SK-N-MC (cell line): ENCODE measurements around the gene FASTK.

Source experiments
- DNase-seq: peaks from one replicate; pipeline ENCODE4 v3.0.0-alpha.2; 2011; ENCODE audit warnings: low read depth, low spot score
- H3K27ac ChIP-seq: fragments of 200-600 bp; sonication (generic); 2 replicates; pipeline ENCODE4 v1.5.1; 2016; ENCODE audit warnings: mixed run types
- H3K36me3 ChIP-seq: fragments of 200-600 bp; sonication (generic); 2 replicates; pipeline ENCODE4 v1.6.1; 2017; ENCODE audit warnings: antibody characterized with exemption, low read length, mixed read lengths; ENCODE audit not compliant: insufficient read depth
- H3K4me3 ChIP-seq: fragments of 200-600 bp; sonication (generic); 2 replicates; pipeline ENCODE4 v1.5.1; 2016
- H3K9ac ChIP-seq: fragments of 200-600 bp; sonication (generic); 2 replicates; pipeline ENCODE4 v1.8.0; 2017; ENCODE audit warnings: mixed run types, mixed read lengths; ENCODE audit not compliant: insufficient read length
- H3K9me3 ChIP-seq: fragments of 200-600 bp; sonication (generic); 2 replicates; pipeline ENCODE4 v1.6.1; 2017; ENCODE audit warnings: low read depth, mild to moderate bottlenecking, antibody characterized with exemption, low read length, moderate library complexity, mixed read lengths
- EZH2 ChIP-seq: fragments of 200-600 bp; sonication (generic); IDR thresholded peaks from one replicate; pipeline ENCODE4 v1.6.1; 2017; ENCODE audit warnings: antibody characterized with exemption
- FOXP2 ChIP-seq: optimal IDR thresholded peaks from 2 replicates; pipeline ENCODE3; 2011; ENCODE audit warnings: mild to moderate bottlenecking, moderate library complexity; ENCODE audit not compliant: insufficient read depth; ENCODE audit errors: extremely low read length, control extremely low read depth
- POLR2AphosphoS5 ChIP-seq: IDR thresholded peaks from 2 replicates; pipeline ENCODE4 v1.6.1; 2012; ENCODE audit warnings: mild to moderate bottlenecking, low read depth, low read length, borderline replicate concordance

The FASTK gene

DNA sequence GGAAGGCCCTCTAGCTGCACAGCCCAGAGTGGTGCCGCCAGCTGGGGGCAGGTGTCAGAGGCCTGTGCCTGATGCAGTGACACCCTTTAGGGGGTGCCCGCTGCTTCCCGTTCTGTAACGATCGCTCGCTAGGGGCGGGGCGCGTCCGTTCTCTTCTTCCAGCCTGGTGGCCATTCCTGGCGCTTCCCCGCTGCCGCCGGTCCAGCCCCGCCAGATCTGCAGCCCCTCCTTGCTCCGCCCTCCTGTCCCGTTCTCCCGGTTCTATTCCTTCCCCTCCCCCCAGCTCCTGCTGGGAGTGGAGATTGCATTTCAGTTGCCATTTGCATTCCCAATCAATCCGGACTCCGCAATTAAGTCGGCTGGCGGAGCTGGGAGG, 44.8 kb upstream of the FASTK start:
- TF ChIP-seq POLR2AphosphoS5 (no peak), FOXP2 (no peak), EZH2 (no peak)
- no peak overlapping the region for H3K9ac ChIP-seq
- no peak overlapping the region for H3K4me3 ChIP-seq
- DNase-seq = no peak
- H3K9me3 ChIP-seq = no peaks in the 10 kb centered on the region
- H3K36me3 ChIP-seq = peaks cover 29% of the 10 kb centered on the region; the same call in 1 of the 2 replicates
- H3K27ac ChIP-seq = no peak overlapping the region

DNA sequence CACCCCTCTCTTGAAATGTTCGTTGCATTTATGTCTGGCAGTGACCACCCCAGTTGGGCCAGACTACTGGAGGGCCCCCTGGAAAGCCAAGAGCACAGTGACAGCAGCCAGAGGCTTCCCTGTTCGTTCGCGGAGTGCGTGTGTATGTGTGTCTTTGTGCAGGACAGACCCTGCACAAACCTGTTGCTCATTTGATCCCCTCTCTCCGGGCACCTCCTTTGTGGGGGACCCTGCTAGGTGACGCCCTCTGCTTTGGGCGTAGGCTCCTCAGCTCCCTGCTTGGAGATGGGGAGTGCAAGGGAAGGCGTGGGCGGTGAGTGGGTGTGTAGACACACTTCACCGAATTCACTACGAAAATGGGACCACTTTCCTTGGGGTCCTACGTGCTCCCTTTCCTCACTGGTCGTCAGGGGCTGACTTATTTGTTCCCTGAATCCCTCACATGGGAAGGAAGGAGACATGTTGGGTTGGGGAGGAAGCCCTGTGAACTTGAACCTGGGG, 44.3 kb upstream of the FASTK start:
- no peak overlapping the region for H3K4me3 ChIP-seq
- no peak for TF ChIP-seq POLR2AphosphoS5
- no peak for TF ChIP-seq EZH2
- no peak for TF ChIP-seq FOXP2
- peaks cover 25% of the 10 kb centered on the region; the same call in 1 of the 2 replicates for H3K36me3 ChIP-seq
- no peak overlapping the region for H3K9ac ChIP-seq
- no peak overlapping the region for H3K27ac ChIP-seq
- DNase-seq = no peak
- no peaks in the 10 kb centered on the region for H3K9me3 ChIP-seq

DNA sequence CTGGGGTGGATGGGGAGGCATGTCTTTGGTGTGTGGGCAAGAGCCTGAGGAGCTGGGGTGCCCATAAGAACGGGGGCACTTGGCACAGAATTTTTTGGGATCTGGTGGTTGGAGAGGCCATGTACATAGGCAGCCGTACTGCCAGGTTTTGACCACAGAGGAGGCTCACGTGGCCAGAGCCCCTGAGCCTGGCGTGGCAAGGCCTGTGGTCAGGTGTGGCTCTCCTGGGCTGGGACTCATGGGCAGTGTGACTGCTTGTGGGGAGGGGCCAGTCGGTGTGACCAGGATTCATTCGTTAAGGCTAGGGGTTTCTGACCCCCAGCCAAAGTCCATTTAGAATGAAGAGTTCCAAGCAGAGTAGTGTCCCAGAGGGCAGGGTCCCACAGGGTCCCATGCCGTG, 43.9 kb upstream of the FASTK start:
- H3K27ac ChIP-seq = no peak overlapping the region
- H3K36me3 ChIP-seq = peaks cover 22% of the 10 kb centered on the region; the same call in 1 of the 2 replicates
- DNase-seq = no peak
- no peak for TF ChIP-seq POLR2AphosphoS5
- no peak for TF ChIP-seq EZH2
- no peak for TF ChIP-seq FOXP2
- H3K9ac ChIP-seq = no peak overlapping the region
- no peak overlapping the region for H3K4me3 ChIP-seq
- H3K9me3 ChIP-seq = no peaks in the 10 kb centered on the region

DNA sequence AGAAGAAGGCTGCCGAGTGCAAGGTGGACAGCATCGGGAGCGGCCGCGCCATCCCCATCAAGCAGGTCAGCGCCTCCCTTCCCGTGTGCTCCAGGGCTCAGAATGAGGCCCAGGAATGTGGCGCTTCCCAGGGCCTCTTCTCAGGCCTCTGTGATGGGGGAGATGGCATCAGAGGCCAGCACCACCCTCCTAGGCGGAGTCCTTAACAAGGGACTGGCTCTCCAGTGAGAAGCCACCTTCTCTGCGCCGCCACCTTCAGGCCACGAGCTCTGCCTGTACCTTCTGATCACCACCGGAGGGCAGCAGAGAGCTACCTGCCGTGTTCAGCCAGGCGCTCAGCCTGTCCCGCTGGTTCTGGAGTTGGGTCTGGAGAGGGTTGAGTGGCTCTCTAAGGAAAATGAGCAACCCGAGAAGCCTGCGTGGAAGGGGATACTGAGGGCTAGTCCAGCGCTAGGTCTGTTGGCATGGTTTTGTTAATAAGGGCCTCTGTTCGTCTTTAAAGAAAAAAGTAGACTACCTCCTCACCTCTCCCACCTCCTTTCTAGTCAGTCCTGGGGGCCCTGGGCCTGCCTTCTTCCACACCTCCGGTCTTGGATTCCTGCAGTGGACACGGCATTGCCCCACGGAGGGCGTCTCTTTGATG, 43.3 kb upstream of the FASTK start:
- DNase-seq = no peak
- Histone ChIP-seq H3K4me3 (no peak overlapping the region), H3K9me3 (no peaks in the 10 kb centered on the region), H3K9ac (no peak overlapping the region), H3K27ac (no peak overlapping the region), H3K36me3 (peaks cover 21% of the 10 kb centered on the region; the same call in 1 of the 2 replicates)
- TF ChIP-seq EZH2 (no peak), POLR2AphosphoS5 (no peak)

DNA sequence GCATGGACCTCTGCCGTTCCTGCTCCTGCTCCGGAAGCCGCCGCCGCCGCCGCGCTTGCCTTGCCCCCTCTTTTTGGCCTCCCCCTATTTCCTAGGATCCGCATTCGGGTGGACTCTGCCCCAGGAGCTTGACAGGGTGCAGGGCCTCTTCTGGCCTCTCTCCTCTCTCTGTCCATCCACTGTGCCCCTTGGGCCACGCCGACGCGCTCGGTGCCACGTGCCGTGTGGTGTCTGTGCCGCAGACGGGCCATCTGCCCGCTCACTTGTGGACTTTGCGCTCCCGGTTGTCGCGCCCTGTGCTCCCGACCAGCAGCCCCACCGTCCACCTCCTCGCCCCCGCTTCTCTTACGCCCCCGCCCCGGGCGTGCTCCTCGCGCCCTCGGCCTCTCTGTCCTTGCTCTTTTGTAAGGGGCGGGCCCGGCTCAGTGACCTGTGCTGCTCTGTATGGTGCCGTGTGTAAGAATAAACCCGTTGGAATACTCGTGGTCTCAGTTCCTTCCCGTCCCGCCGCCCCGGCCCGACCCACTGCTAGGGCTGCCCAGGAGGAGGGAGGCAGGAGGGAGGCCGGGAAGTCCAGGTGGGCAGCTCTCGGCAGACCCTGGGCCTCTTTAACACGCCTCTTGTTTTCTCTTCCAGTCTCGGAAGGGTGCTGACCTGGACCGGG, 42.7 kb upstream of the FASTK start:
- no peak for TF ChIP-seq EZH2
- TF ChIP-seq POLR2AphosphoS5 = no peak
- no peak for TF ChIP-seq FOXP2

DNA sequence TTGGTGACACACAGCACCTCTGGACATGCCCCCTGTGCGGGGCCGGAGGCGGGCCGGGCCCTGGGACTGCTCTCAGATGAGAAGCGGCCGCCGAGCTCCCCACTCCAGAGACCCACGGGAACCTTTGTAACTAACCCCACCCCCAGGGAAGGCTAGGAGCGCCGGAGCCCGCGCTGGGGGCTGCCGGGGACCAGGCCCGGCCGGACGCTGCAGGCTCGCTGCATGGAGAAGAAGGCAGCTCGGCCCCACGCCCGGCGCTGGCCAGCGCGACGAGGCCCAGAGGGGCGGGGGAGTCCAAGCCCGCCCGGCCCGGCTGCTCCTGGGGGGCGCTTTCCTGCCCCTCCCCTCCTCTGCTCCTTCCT, 42.2 kb upstream of the FASTK start:
- H3K4me3 ChIP-seq = no peak overlapping the region
- H3K9ac ChIP-seq = no peak overlapping the region
- H3K9me3 ChIP-seq = no peaks in the 10 kb centered on the region
- no peak overlapping the region for H3K27ac ChIP-seq
- no peak for TF ChIP-seq FOXP2
- no peak for TF ChIP-seq EZH2
- TF ChIP-seq POLR2AphosphoS5 = no peak
- H3K36me3 ChIP-seq = peaks cover 13% of the 10 kb centered on the region; the same call in 1 of the 2 replicates
- DNase-seq = no peak

More for the DNA sequence above, 42.7 kb upstream of the FASTK start:
- no peak for DNase-seq
- no peaks in the 10 kb centered on the region for H3K9me3 ChIP-seq
- no peak overlapping the region for H3K4me3 ChIP-seq
- H3K9ac ChIP-seq = no peak overlapping the region
- no peak overlapping the region for H3K27ac ChIP-seq
- peaks cover 15% of the 10 kb centered on the region; the same call in 1 of the 2 replicates for H3K36me3 ChIP-seq

DNA sequence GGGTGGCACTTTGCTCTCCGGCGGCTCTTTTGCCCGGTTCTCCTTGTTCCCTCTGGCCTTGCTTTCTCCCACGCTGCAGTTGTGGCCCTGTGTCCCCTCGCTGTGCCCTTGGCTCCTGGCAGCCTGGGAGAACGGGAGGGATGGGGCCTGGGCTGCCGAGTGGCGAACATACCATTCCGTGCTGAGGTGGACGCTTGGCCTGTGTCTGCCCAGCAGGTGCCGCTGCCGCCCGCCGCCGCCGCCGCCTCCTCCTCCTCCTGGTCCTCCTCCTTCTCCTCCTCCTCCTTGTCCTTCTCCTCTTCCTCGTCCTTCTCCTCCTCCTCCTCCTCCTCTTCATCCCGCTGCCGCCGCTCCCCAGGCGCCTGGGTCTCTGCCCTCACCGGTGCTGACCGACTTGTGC, 41.7 kb upstream of the FASTK start:
- Histone ChIP-seq H3K27ac (no peak overlapping the region), H3K9ac (no peak overlapping the region), H3K9me3 (no peaks in the 10 kb centered on the region), H3K4me3 (no peak overlapping the region), H3K36me3 (peaks cover 13% of the 10 kb centered on the region; the same call in 1 of the 2 replicates)
- no peak for TF ChIP-seq POLR2AphosphoS5
- no peak for TF ChIP-seq EZH2
- no peak for TF ChIP-seq FOXP2
- DNase-seq = no peak

DNA sequence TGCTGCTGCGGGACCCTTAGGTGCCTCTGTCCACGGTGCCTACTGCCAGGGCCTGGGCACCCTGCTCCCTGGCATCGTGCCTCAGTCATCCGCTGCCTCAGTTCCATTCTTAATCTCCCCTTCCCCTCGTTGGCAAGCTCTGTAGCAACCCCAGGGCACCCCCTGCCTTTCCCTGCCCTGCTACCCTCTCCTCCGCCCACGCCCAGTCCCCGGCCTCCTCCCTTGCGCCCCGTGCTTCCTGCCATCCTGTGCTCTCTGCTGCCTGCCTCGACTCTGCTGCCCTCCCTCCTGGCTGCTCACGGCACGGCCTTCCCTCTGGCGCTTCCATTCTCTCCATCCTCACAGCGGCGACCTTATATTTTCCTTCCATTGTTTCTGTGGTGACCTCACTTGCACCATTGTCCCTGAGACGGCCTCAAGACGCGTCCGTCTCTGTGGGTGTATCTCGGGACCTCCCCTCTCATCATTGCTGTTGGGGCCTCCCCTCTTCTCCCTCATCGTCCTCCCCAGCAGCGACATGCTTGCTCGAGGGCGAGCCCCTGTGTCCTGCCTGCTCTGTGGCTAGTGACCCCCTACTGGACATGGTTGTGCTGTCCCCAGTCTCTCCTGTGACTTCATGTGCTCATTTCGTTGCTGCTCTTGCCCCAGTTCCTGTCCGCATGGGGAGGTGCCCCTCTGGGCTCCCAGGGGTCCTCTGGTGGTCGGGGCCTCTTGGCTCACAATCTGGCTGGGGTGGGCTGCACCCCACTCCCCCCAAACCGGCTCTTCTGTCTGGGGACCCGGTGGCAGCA, 41.0 kb upstream of the FASTK start:
- Histone ChIP-seq H3K9me3 (no peaks in the 10 kb centered on the region), H3K36me3 (peaks cover 13% of the 10 kb centered on the region; the same call in 1 of the 2 replicates), H3K9ac (no peak overlapping the region), H3K4me3 (no peak overlapping the region), H3K27ac (no peak overlapping the region)
- TF ChIP-seq FOXP2 (no peak), POLR2AphosphoS5 (no peak), EZH2 (no peak)
- DNase-seq = no peak

DNA sequence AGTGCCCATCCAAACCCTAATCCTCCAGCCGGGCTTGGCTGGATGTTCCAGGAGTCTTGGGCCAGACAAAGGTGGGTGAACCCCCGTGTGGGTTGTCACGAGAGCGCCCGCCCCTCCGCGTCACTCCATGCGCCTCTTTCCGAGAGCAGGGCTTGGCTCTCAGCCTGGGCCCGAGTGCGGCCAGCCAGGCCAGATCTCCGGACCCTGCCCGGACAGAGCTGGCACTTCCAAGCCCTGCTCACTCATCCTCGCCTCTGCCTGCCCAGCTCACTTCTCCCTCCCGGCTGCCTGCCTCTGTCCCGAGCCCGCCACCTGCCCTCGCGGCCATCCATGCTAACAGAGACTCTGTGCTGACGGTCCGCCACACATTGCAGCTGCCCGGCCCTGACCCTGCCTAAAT, 40.3 kb upstream of the FASTK start:
- no peak for TF ChIP-seq EZH2
- TF ChIP-seq POLR2AphosphoS5 = no peak
- no peak for TF ChIP-seq FOXP2
- peaks cover 13% of the 10 kb centered on the region; the same call in 1 of the 2 replicates for H3K36me3 ChIP-seq

More for the DNA sequence above, 40.3 kb upstream of the FASTK start:
- Histone ChIP-seq H3K9ac (no peak overlapping the region), H3K27ac (no peak overlapping the region), H3K4me3 (no peak overlapping the region), H3K9me3 (no peaks in the 10 kb centered on the region)
- DNase-seq = no peak
